NCI-H2107 treated with DMSO at 0.1 percent for 48 hours (cell line): Measurements from ENCODE around the gene PDCD1.

Experiments
- DNase-seq: peaks from one replicate; lab custom pipeline; 2025; ENCODE audit not compliant: unreplicated experiment; lab: John Stamatoyannopoulos, UW

PDCD1 gene

DNA sequence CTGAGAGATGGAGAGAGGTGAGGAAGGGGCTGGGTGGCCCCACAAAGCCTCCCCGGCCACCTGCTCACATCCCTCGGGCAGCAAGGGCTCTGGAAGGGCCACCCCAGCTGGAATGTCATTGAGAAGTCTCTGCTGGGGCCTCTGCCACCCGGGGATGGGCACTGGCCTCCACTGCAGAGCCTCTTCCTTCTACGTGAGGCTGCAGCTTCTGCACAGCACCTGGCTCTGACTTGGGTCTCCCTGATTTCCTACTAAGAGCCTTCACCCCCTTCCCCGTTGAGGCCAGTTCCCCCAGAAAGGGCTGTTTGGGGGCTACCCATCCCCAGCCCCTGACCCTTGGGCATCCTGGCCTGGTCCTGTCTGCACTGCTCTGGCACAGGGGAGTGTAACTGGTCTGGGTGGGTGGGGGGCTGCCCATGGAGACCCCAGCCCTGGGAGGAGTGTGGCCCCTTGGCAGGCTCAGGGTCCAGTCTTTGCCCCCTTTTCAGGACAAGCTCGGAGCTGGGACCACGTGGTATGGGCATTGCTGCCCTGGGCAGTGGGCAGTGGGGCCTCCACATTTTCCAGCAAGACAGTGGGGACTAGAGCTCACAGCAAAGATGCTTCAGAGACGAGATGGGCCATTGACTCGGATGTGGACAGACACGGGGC lies 5.6 kb downstream of the PDCD1 start:
- no peak for DNase-seq

DNA sequence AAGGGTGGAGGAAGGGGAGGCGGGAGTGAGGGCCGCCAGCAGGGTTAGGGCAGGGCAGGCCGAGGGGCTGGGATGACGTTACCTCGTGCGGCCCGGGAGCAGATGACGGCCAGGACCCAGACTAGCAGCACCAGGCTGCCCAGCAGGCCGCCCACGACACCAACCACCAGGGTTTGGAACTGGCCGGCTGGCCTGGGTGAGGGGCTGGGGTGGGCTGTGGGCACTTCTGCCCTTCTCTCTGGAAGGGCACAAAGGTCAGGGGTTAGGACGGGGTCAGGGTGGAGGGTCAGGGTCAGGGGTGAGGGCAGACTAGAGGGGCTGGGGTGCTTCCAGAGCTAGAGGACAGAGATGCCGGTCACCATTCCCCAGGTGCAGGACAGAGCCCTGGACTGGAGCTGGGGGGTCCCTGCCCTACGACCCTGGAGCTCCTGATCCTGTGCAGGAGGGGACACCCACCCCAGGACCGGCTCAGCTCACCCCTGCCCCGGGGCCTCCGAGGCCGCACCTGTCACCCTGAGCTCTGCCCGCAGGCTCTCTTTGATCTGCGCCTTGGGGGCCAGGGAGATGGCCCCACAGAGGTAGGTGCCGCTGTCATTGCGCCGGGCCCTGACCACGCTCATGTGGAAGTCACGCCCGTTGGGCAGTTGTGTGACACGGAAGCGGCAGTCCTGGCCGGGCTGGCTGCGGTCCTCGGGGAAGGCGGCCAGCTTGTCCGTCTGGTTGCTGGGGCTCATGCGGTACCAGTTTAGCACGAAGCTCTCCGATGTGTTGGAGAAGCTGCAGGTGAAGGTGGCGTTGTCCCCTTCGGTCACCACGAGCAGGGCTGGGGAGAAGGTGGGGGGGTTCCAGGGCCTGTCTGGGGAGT lies 6.3 kb downstream of the PDCD1 start:
- no peak for DNase-seq

DNA sequence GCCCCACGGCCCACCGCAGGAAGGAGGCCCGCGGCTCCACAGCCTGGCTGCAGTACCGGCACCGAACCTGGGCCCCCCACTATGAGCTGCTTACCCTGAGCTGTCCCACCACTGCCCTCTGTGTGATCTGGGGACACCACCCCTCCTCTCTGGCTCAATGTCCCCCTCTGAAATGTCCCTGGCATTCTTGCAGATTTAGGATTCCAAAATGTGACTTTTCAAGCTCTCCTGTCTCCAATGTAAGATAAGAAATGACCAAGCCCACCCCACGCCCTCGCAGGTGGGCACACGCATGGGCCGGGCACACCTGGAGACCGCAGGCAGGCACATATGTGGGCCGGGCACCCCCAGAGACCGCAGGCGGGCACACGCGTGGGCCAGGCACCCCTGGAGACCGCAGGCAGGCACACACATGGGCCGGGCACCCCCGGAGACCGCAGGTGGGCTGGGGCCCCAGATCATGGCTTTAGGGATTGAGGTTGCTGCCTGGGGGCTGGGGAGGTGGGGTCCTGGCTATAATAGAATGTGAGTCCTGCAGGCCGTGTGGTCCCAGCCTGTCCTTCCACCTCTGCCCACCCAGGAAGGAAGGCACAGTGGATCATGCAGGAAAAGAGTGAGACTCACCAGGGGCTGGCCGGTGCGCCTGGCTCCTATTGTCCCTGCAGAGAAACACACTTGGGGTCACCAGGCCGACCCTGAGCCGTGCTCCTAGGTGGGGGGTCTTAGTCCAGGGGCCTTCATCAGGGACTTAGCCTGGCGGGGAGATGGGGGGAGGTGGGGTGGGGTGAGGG lies 7.2 kb downstream of the PDCD1 start:
- no peak for DNase-seq

DNA sequence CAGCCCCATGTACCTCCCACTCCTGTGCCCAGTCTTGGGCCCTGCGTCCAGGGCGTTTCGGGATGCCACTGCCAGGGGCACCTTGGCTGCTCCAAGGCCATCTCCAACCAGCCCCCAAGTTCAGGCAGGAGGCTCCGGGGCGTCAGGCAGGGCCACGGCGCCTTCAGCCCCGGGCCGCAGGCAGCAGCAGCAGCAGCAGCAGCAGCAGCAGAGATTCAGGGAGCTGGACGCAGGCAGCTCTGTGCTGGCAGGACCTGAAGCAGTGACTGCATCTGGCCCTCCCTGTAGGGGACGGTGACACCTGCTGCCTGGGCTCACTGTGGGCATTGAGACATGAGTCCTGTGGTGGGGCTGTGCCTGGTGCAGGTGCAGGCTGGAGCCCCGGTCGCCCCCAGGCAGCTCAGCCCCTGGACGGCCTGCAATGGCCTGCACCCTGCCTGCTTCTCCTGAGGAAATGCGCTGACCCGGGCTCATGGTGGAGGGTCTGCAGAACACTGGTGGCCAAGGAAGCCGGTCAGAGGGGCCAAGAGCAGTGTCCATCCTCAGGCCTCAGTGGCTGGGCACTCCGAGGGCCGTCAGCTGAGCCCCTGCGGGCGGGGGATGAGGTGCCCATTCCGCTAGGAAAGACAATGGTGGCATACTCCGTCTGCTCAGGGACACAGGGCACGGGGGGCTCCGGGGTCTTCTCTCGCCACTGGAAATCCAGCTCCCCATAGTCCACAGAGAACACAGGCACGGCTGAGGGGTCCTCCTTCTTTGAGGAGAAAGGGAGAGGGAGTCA lies 8.0 kb downstream of the PDCD1 start:
- no peak for DNase-seq

DNA sequence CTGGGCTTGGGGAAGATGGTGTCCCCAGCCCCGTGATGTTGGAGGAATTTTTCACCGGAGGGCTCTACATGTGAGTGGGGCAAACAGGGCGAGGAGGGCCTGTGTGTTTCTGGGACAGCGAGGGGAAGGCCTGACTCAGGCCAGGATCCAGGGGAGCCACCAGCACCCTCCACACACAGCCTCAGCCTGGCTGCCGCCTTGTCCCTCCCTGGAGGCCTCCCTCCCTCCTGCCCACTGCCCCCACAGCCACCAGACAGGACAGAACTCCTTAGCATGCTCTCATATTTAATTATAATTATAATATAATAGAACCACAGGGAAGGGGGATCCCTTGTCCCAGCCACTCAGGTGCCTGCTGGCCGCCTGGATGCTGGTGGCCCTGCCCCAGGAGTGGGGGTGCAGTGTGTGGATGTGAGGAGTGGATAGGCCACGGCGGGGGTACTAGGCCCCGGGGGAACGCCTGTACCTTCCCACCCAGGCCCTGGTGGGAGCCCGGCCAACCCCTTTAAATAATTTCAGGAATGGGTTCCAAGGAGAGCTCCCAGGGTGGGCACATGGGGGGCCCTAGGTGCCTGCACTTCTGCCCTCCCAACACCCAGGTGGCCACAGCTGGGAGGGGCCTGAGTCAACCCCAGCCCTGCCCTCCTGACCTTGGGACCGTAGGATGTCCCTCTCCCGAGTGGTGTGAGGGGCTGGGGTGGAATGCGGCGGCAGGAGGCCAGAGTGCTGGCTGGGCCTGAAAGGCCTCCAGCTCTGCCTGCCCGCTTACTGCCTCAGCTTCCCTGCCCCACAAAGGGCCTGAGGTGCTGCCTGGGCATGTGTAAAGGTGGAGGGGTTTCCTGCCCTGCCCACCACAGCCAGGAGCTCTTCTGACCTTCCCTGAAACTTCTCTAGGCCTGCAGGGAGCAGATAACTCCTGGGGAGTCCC lies 8.8 kb downstream of the PDCD1 start:
- no peak for DNase-seq

DNA sequence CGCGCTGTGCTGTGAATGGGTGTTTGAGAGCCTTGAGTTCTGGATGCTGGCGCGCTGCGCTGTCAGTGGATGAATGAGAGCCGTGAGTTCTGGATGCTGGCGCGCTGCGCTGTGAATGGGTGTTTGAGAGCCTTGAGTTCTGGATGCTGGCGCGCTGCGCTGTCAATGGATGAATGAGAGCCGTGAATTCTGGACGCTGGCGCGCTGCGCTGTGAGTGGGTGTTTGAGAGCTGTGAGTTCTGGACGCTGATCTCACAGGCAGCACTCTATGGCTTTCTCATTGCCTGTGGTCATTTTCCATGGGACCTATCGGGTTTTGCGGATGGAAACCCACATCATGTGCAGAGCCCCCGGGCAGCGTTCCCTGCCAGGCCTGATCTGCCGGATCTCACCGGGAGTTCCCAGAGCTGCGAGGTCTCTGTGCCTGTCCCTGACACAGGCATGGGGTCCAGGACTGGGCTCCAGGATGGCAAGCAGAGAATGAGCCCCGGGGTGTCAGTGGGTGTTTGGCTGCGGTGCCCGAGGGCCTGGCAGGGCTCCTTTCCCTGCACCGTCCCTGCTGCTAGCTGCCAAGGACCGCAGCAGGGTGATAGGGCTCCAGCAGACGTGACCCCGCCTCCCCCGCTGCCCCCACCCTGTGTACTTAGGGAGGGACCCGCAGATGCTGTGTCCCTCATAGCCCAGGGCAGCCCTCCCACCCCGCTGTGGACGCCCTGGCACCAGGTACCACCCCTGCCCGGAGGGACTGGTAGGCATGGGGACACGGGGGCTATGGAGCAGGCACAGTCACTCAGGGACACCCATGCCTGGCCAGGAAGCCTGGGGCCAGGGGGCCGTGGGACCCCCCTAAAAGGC lies 9.7 kb downstream of the PDCD1 start:
- no peak for DNase-seq

DNA sequence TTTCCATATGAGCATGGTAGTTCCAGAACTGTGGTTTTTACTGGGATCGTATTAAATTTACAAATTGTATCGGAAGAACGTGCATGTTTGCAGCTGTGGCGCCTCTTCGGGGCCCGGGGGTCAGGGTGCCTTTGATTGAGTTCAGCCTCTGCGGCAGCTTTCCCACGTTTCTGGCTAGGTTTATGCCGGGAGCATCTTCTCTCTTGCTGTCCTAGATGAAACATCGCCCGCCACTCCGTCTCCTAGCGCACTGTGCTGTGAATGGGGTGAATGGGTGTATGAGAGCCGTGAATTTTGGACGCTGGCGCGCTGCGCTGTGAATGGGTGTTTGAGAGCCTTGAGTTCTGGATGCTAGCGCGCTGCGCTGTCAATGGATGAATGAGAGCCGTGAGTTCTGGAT lies 12.3 kb downstream of the PDCD1 start:
- DNase-seq, result no peak

DNA sequence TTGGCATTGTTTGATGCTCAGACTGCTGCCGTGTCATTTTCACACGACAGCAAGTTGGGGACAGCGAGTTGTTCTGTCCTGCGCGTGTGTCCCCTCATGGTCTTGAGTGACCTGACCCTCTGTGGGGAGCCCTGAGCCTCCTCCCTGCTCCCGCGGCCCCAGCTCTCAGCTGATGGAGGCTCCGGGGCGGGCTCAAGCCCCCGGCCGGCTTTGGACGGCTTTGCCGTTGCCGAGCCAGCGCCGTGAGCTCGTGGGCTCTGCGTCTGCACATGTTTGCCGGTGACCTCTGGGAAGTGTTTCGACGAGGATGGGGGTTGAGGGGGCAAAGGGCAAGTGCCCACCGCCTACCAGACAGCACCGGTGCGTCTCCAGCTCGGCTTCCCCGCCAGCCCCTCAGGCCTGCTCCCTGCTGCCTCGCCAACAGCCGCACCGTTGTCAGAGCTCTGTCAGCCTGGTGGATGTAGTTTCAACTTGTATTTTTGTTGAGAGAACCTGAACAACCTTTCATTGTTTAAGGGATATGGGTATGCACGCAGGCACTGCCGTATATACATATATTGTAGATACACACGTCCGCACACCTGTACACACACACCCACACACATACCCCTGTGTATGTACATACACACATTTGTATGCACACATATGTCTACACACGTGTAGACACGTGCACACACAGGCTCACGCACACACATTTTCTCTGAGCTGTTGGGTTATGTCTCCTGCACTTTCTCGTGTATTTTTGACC lies 13.7 kb downstream of the PDCD1 start:
- DNase-seq, result no peak

DNA sequence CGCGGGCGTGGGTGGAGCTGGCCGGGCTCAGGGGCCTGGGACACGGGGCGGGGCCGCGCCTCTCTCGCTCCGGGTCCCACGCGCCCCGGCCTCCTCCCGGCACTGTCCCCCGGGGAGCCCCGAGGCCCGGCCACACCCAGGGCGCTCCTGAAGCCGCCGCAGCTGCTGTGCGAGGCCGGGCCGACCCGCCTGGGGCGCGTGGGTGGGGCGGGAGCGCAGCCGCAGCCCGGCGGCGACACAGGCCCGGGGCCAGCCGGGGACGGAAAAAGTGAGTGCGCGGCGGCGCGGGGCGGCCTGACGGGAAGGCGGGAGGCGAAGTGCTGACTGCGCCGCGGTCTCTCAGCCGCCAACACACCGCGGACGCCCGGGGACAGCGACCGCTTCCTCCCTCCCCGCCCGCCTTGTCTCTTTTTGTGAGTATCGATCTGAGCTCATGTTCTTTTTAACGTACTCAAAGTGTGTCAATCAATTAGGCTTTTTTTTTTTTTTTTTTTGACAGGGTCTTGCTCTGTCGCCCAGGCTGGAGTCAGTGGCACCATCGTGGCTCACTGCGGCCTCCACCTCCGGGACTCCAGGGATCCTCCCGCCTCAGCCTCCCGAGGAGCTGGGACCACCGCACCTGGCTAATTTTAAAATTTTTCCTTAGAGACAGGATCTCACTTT lies 14.5 kb downstream of the PDCD1 start:
- no peak for DNase-seq

DNA sequence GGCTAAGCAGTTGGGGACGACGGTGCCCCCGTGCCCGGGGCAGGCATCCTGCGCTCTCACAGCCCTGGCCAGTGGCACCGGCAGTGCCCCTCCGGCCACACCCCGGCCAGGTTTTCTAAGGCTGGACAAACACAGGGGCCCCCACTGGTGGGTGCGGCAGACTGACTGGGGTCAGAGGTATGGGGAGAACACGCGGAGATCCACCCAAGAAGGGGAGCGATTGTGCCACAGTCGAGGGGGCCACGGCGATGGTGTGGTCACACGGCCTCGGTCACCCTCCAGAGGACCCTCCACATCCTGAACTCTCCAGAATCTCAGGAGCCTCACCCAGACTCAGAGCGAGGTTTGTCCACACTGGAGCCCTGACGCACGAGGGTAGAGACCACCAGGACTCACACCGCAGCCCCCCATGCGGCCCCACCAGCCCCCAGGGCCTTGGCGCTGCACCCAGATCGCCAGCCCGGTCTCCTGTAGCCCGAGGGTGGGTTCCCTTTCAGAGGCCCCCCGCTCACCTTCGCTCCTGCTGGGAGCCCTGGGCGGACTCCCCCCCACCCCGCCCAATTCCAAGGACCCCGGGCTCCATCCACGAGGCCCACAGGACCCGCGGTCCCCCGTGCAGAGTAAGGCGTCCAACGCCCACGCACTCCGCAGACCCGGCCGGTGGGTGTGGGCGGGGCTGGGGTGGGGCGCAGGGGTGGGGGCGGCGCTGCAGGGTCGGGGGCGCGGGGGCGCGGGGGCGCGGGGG lies 15.2 kb downstream of the PDCD1 start:
- no peak for DNase-seq

DNA sequence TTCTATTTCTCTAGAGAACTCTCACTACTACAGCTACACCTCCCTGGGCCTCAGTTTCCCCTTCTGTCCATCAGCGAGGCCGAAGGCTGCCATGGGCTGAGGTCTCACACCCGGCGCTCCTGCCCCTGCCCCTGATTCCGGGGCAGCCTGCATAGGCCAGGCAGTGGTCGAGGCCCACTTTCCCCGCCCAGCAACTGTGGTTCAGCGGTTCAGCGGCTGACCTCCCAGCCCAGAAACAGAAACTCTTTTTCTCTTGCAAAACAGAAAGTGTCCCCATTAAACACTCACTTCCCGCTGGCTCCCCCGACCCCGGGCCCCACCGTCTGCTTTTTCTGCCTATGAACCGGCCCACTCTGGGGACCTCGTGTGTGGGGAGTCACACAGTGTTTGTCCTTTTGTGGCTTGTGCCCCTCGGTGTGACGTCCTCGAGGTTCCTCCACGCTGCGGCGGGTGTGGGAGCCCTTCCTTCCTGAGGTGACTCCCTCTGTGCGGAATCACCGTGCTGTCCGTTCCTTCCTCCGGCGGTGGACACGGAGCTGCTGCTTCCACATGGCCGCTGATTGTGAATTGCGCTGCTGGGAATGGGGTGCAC lies 16.0 kb downstream of the PDCD1 start:
- no peak for DNase-seq

DNA sequence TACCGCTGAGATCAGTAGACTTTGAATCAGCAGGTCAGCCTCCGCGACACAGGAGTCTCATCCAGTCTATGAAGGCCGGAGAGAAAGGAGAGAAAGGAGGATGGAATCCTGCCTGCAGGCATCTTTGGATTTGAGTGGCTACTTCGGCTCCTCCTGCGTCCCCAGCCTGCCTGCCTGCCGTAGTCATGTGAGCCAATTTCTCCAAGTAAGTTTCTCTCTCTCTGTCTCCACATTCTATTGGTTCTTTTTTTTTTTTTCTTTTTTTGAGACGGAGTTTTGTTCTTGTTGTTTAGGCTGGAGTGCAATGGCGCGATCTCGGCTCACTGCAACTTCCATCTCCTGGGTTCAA lies 16.7 kb downstream of the PDCD1 start:
- no peak for DNase-seq

DNA sequence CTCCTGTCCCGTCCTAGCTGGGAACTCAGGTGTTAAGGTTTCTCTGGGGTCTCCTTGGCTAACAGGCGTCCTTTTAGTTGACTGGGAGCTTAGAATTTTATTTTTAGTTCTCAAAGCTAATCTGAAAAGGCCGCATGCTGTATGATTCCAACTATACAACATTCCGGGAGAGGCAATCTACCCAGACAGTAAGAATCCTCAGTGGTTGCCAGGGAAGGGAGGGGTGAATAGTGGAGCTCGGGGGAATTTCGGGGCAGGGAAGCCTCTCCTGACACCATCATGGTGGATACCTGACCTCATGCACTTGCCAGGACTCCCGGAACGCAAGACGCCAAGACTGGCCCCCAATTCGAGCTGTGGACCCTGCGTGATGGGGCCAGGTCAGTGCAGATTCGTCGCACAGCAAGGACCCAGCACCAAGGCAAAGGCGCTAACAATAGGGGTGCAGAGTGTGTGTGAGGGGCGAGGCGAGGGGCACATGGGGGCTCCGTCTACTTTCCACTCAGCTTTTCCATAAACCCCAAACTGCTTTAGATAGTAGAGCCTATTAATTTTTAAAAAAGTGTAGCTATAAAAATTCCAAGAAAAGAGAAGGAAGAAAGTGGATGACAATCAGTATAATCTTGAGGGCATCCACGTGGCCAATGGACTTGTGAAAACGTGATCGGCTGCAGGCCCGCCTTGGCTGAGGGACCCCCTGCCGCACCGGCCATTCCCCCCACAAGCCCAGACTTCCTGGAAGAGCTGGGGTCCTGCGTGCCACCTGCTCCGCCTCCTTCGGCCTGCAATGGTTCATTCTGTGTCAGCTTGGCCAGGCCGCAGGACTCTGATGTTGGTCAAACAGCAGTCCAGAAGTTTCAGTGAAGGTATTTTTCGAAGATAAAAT lies 17.3 kb downstream of the PDCD1 start:
- no peak for DNase-seq

DNA sequence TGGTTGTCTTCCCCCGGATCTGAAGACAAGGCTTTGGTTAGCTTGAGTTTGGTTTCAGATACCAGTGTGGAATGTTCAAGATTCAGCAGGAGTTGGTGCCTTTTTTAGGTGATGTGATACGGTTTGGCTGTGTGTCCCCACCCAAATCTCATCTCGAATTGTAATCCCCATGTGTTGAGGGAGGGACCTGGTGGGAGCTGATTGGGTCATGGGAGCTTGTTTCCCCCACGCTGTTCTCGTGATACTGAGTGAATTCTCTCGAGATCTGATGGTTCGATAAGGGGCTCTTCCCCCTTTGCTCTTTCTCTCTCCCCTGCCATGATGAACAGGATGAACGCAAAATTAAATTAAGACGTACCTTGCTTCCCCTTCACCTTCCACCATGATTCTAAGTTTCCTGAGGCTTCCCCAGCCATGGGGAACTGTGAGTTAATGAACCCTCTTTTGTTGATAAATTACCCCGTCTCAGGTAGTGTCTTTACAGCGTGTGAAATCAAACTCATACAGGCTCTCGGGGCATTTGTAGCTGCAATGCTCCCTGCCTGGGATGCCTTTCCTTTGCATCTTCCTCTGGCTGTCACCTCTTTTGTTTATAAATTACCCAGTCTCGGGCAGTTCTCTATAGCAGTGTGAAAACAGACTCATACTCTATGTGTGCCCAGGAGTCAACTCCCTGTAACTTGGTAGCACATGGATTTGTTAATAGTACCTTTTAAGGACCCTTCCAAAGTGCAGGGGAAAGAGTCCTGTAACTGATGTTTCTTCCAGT lies 21.3 kb downstream of the PDCD1 start:
- no peak for DNase-seq

DNA sequence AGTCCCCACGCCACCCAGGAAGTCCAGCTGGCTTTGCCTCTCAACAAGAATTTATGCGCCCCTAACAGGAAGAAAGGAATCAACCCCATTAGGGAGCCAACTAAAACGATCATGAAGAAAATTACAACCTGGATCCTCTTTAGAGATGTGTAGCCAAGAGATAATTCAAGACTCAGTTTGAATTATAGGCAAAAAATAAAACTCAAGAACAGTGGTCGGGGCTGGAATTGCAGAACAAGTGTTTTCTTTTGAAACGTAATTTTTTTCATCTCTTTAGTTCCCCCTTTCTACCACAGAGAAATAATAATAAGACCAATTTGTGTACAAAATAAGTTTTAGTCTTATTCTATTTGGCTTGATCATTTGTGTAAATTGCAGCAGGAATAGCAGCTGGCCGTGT lies 22.4 kb downstream of the PDCD1 start:
- DNase-seq, result no peak
